H1 (cell line): Measurements from ENCODE around the gene TTC23. TPM values are rescaled to one million over a fixed set of nuclear protein-coding genes. Genes with fewer than 3 reads are reported as not detected.

Source experiments
- CTCF ChIA-PET: fragments of 300-600 bp; sonication (Branson Sonifier 250); formaldehyde crosslinking; loops from one replicate; lab custom pipeline; 2021; ENCODE audit not compliant: partially characterized antibody; lab: Charles Lee
- POLR2A ChIA-PET: fragments of 300-600 bp; sonication (Branson Sonifier 250); formaldehyde crosslinking; loops from one replicate; lab custom pipeline; 2021; ENCODE audit warnings: inconsistent platforms; ENCODE audit not compliant: partially characterized antibody; lab: Charles Lee
- DNase-seq, 2 experiments: peaks; one replicate each; pipeline versions ENCODE4 v3.0.0 to v3.0.0-alpha.2; 2010 to 2022; ENCODE audit warnings: low spot score in 2 of 2, low read depth in 1 of 2, mixed read lengths in 1 of 2
- FAIRE-seq: peaks from 2 replicates; lab custom pipeline; 2011; peaks lifted over from hg19 to GRCh38; lab: Jason Lieb, UNC
- H2AFZ ChIP-seq: 2 replicates; pipeline ENCODE4 v1.8.1; 2012; ENCODE audit warnings: low read length, inconsistent platforms
- H2AK5ac ChIP-seq: 2 replicates; pipeline ENCODE4 v1.6.1; 2013; ENCODE audit warnings: low read depth, low read length
- H2BK120ac ChIP-seq: replicated peaks from 2 replicates; pipeline ENCODE3; 2013; ENCODE audit warnings: low read depth, low read length, inconsistent platforms
- H2BK12ac ChIP-seq: 2 replicates; pipeline ENCODE4 v1.6.1; 2013; ENCODE audit warnings: low read depth, low read length
- H2BK15ac ChIP-seq: 2 replicates; pipeline ENCODE4 v1.6.1; 2013; ENCODE audit warnings: low read length
- H2BK20ac ChIP-seq: 2 replicates; pipeline ENCODE4 v1.6.1; 2013; ENCODE audit warnings: low read length
- H2BK5ac ChIP-seq: 2 replicates; pipeline ENCODE4 v1.6.1; 2013; ENCODE audit warnings: low read depth, low read length
- H3K14ac ChIP-seq: 2 replicates; pipeline ENCODE4 v1.6.1; 2013; ENCODE audit warnings: inconsistent platforms; ENCODE audit not compliant: insufficient read length
- H3K18ac ChIP-seq: 2 replicates; pipeline ENCODE4 v1.6.1; 2013; ENCODE audit warnings: low read length; ENCODE audit errors: extremely low read depth
- H3K23ac ChIP-seq: 2 replicates; pipeline ENCODE4 v1.6.1; 2013; ENCODE audit warnings: inconsistent platforms; ENCODE audit not compliant: insufficient read length
- H3K23me2 ChIP-seq: 2 replicates; pipeline ENCODE4 v1.6.1; 2013; ENCODE audit warnings: low read depth, low read length
- H3K27ac ChIP-seq: 2 replicates; pipeline ENCODE4 v1.6.1; 2011; ENCODE audit warnings: low read depth, low read length, inconsistent platforms
- H3K27me3 ChIP-seq, 4 experiments: replicated peaks in 1 of 4; 1 replicate in 1 of 4; 2 replicates in 3 of 4; pipeline versions ENCODE4 v1.6.1 to v1.8.1; 2011 to 2013; ENCODE audit warnings: low read length in 3 of 4, mild to moderate bottlenecking in 3 of 4, inconsistent platforms in 2 of 4, mixed read lengths in 2 of 4, moderate library complexity in 1 of 4; ENCODE audit not compliant: control insufficient read depth in 3 of 4, insufficient read depth in 3 of 4; ENCODE audit errors: extremely low read depth in 1 of 4
- H3K36me3 ChIP-seq, 4 experiments: 2 replicates each; pipeline versions ENCODE4 v1.6.1 to v1.8.1; 2011 to 2013; ENCODE audit warnings: mild to moderate bottlenecking in 4 of 4, low read length in 3 of 4, moderate library complexity in 2 of 4, control low read depth in 1 of 4, inconsistent platforms in 1 of 4; ENCODE audit not compliant: insufficient read depth in 4 of 4, control insufficient read depth in 2 of 4
- H3K4ac ChIP-seq: replicated peaks from 2 replicates; pipeline ENCODE3; 2013; ENCODE audit warnings: low read length, low read depth, mixed read lengths, inconsistent platforms; ENCODE audit not compliant: insufficient read length
- H3K4me1 ChIP-seq, 4 experiments: replicated peaks in 1 of 4; 1 replicate in 1 of 4; 2 replicates in 3 of 4; pipeline versions ENCODE4 v1.6.1 to v1.8.1; 2011 to 2013; ENCODE audit warnings: low read length in 3 of 4, inconsistent platforms in 2 of 4, mixed read lengths in 1 of 4; ENCODE audit not compliant: insufficient read depth in 4 of 4, control insufficient read depth in 3 of 4
- H3K4me2 ChIP-seq, 2 experiments: 2 replicates each; pipeline versions ENCODE4 v1.6.1 to v1.8.1; 2011 to 2013; ENCODE audit warnings: low read depth in 2 of 2, low read length in 2 of 2, control low read depth in 1 of 2, inconsistent platforms in 1 of 2, mild to moderate bottlenecking in 1 of 2; ENCODE audit not compliant: insufficient read depth in 1 of 2
- H3K4me3 ChIP-seq, 4 experiments: fragments of 200-600, 300-600 bp in 1 of 4; sonication (generic), shearing (Covaris generic), sonication (Bioruptor Twin) in 1 of 4; 2 replicates each; pipeline versions ENCODE4 v1.5.1 to v1.8.1; 2011 to 2016; ENCODE audit warnings: low read length in 4 of 4, low read depth in 3 of 4, control low read depth in 2 of 4, inconsistent platforms in 2 of 4, mild to moderate bottlenecking in 2 of 4, mixed read lengths in 1 of 4, moderate library complexity in 1 of 4; ENCODE audit not compliant: insufficient read depth in 2 of 4; ENCODE audit errors: extremely low read depth in 1 of 4
- H3K56ac ChIP-seq: replicated peaks from 2 replicates; pipeline ENCODE3; 2013; ENCODE audit warnings: low read depth, mild to moderate bottlenecking, mixed read lengths, low read length, inconsistent platforms; ENCODE audit not compliant: insufficient read length
- H3K79me1 ChIP-seq: 2 replicates; pipeline ENCODE4 v1.6.1; 2013; ENCODE audit warnings: low read depth, low read length, control low read depth
- H3K79me2 ChIP-seq, 2 experiments: 2 replicates each; pipeline versions ENCODE4 v1.6.1 to v1.8.1; 2012 to 2013; ENCODE audit warnings: low read length in 2 of 2, mild to moderate bottlenecking in 2 of 2, inconsistent platforms in 1 of 2; ENCODE audit not compliant: insufficient read depth in 2 of 2, control insufficient read depth in 1 of 2
- H3K9ac ChIP-seq, 4 experiments: replicated peaks in 1 of 4; 1 replicate in 1 of 4; 2 replicates in 3 of 4; pipeline versions ENCODE4 v1.6.1 to v1.8.1; 2011 to 2013; ENCODE audit warnings: low read depth in 3 of 4, low read length in 3 of 4, control low read depth in 2 of 4, mild to moderate bottlenecking in 2 of 4, moderate library complexity in 2 of 4, inconsistent platforms in 1 of 4; ENCODE audit errors: extremely low read depth in 1 of 4
- H3K9me3 ChIP-seq, 2 experiments: 2 replicates each; pipeline versions ENCODE4 v1.6.1 to v1.8.1; 2012 to 2013; ENCODE audit warnings: mild to moderate bottlenecking in 2 of 2, moderate library complexity in 2 of 2, control low read depth in 1 of 2, inconsistent platforms in 1 of 2, low read depth in 1 of 2, low read length in 1 of 2, mixed read lengths in 1 of 2; ENCODE audit not compliant: insufficient read depth in 2 of 2
- H4K20me1 ChIP-seq, 2 experiments: replicated peaks in 1 of 2; 2 replicates each; pipeline versions ENCODE3 to v1.8.1; 2011 to 2013; ENCODE audit warnings: inconsistent platforms in 2 of 2, low read length in 2 of 2, mild to moderate bottlenecking in 1 of 2; ENCODE audit not compliant: insufficient read depth in 2 of 2, control insufficient read depth in 1 of 2
- H4K5ac ChIP-seq: 2 replicates; pipeline ENCODE4 v1.6.1; 2013; ENCODE audit warnings: low read length, low read depth, mixed read lengths, inconsistent platforms; ENCODE audit not compliant: insufficient read length
- H4K8ac ChIP-seq: 2 replicates; pipeline ENCODE4 v1.8.0; 2013; ENCODE audit warnings: mild to moderate bottlenecking, moderate library complexity, low read length, inconsistent platforms; ENCODE audit not compliant: insufficient read depth; ENCODE audit errors: extremely low read depth
- H4K91ac ChIP-seq: replicated peaks from 2 replicates; pipeline ENCODE3; 2013; ENCODE audit warnings: low read length, mixed read lengths, inconsistent platforms; ENCODE audit not compliant: insufficient read length
- ASH2L ChIP-seq: fragments of 200-600, 300-600 bp; sonication (generic); IDR thresholded peaks from one replicate; pipeline ENCODE4 v1.7.1; 2017; ENCODE audit warnings: low read length
- CREB1 ChIP-seq: IDR thresholded peaks from 2 replicates; pipeline ENCODE4 v1.6.1; 2012; ENCODE audit warnings: inconsistent platforms
- EZH2 ChIP-seq: fragments of 200-600 bp; sonication (generic); IDR thresholded peaks from 2 replicates; pipeline ENCODE4 v1.7.1; 2012; ENCODE audit warnings: low read depth, mild to moderate bottlenecking, moderate library complexity, low read length, inconsistent platforms; ENCODE audit not compliant: severe bottlenecking
- JUND ChIP-seq: IDR thresholded peaks from 2 replicates; pipeline ENCODE4 v1.6.1; 2011; ENCODE audit warnings: mild to moderate bottlenecking, improper control_type of control experiment, low read length
- POU5F1 ChIP-seq: IDR thresholded peaks from 2 replicates; pipeline ENCODE4 v1.6.1; 2011; ENCODE audit warnings: low read depth, mild to moderate bottlenecking, low read length, moderate library complexity
- SRF ChIP-seq: IDR thresholded peaks from 2 replicates; pipeline ENCODE4 v1.6.1; 2011; ENCODE audit warnings: mild to moderate bottlenecking, low read depth, low read length, moderate library complexity
- TAF1 ChIP-seq: IDR thresholded peaks from 2 replicates; pipeline ENCODE4 v1.6.1; 2011; ENCODE audit warnings: mild to moderate bottlenecking, low read depth, low read length
- TEAD4 ChIP-seq: IDR thresholded peaks from 2 replicates; pipeline ENCODE4 v1.6.1; 2012; ENCODE audit warnings: low read depth, low read length, inconsistent platforms, mixed read lengths
- WGBS, 2 experiments: shearing (Covaris generic) in 1 of 2; methylation state at CpG; one replicate each; pipeline versions ENCODE4 v1.1.6 to v1.1.7; 2013 to 2015; ENCODE audit warnings: low lambda C conversion rate in 2 of 2, mixed read lengths in 2 of 2, inconsistent platforms in 1 of 2, low coverage in 1 of 2, missing lambda C conversion rate in 1 of 2; ENCODE audit not compliant: insufficient replicate concordance in 2 of 2, insufficient coverage in 1 of 2, insufficient read length in 1 of 2; ENCODE audit errors: extremely low coverage in 1 of 2, missing lambda C conversion rate in 1 of 2; 5-methylcytosine and 5-hydroxymethylcytosine counted together
- polyA plus RNA-seq, 7 experiments: library from polyadenylated mRNA; depleted of rRNA in 3 of 7; stranded (reverse) in 5 of 7; unstranded in 2 of 7; fragments of >200 nt in 5 of 7; fragments of 200-250 nt in 2 of 7; gene quantifications; 1 replicate in 5 of 7; 2 replicates in 1 of 7; 4 replicates in 1 of 7; pipeline versions ENCODE4 v1.2.1 to v1.2.3, GENCODE V29; 2011 to 2013; ENCODE audit warnings: missing spikeins in 2 of 7, mixed read lengths in 2 of 7
- total RNA-seq: library from RNA; stranded (reverse); fragmentation: NEBNext Ultra II Directional; extraction: Animal tissue kit (Norgen Biotek cat#: 25700); gene quantifications from 2 replicates; pipeline ENCODE4 v1.2.1, GENCODE V29; 2021

TTC23 gene
- total and polyA plus RNA-seq, 2 of the 8 experiments (the other 6 are each of a cell fraction or from before 2014, with no cell fraction given) = 4.8 to 23.0 TPM

DNA sequence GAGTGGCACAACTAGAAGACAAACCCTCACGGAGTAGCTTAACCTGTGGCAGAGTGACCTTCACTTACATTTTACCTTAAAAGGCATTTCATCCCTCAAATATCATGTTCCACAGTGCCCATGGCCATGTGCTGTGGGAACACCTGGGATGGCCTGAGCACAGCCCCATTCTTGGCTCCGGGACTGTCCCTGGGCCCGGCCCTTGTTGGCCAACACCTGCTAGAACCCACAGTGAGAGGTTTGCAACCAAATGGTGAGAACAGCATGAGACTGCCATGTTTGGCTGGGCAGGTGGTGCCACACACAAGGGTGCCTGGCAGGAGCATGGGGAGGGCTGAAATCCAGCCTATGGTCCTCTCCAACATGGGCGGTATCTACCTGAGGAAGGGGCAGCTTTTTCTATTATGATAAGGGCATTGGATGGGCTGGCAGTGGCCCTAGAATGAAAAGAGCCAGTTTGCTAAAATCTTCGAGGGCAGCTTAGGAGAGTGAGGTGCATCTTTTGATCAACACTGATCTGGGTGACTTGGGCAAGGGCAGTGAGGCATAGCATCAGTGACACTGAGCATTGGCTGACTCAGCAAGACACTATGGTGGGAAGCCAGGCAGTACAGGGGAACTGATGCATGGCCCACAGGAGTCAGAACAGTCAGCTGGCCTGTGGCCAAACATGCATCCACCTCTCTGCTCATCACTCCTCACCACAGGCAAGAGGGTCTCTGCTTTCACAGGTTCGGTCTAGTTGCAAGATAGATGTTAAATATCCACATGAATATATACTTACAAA lies 90.6 kb downstream of the TTC23 start:
- Histone ChIP-seq H2BK12ac (no peak overlapping the region), H2BK15ac (no peak overlapping the region), H3K14ac (no peak overlapping the region), H3K27ac (no peak overlapping the region), H4K20me1 (no peaks in the 10 kb centered on the region), H2AK5ac (no peak overlapping the region)
- POLR2A ChIA-PET = no interaction called here
- TF ChIP-seq POU5F1 = no peak
- no peak for TF ChIP-seq TAF1
- TF ChIP-seq TEAD4 = no peak
- TF ChIP-seq SRF = no peak
- TF ChIP-seq JUND = no peak
- TF ChIP-seq CREB1 = no peak
- TF ChIP-seq EZH2 = no peak
- TF ChIP-seq ASH2L = no peak
- TF ChIP-seq, all 59 proteins: peak for 0
- Histone ChIP-seq H3K4ac (no peak overlapping the region), H3K4me2 (no peak overlapping the region), H3K4me3 (no peak overlapping the region), H3K9ac (no peak overlapping the region), H2AFZ (no peak overlapping the region), H3K18ac (no peak overlapping the region), H3K56ac (no peak overlapping the region), H4K91ac (no peak overlapping the region), H3K4me1 (peaks cover 0 to 4% (median 3%) of the 10 kb centered on the region in 4 experiments; a peak in 4 of 7 replicates), H3K23me2 (no peaks in the 10 kb centered on the region), H3K27me3 (no peaks in the 10 kb centered on the region), H3K23ac (no peak overlapping the region), H4K5ac (no peak overlapping the region), H3K9me3 (no peaks in the 10 kb centered on the region), H3K79me2 (no peaks in the 10 kb centered on the region), H4K8ac (no peak overlapping the region), H2BK120ac (no peak overlapping the region), H3K36me3 (peaks cover 0 to 4% (median 0%) of the 10 kb centered on the region in 4 experiments; a peak in 2 of 8 replicates), H2BK5ac (no peak overlapping the region), H2BK20ac (no peak overlapping the region), H3K79me1 (no peaks in the 10 kb centered on the region)
- no peak for DNase-seq
- FAIRE-seq = no peak
- CTCF ChIA-PET = interaction anchor here (0.8 to 1.5 kb wide), 3 partner anchors 11 to 53 kb away, joined by 3 to 4 read pairs (median 3); no protein-coding TSS in a partner anchor
- WGBS, 2 experiments = 92% methylated on average over 6 of the region's 6 CpGs; no CpG with 5 or more reads in 1 of the 2 experiments
